Measurements from ENCODE around the gene MEGF11.

The MEGF11 gene

GRCh38 chr15:65862682-65863081 lies 390.9 kb downstream of the MEGF11 start:
- TF ChIP-seq EZH2 (IDR thresholded peaks at IDR 0.05; ENCODE audit: borderline replicate concordance, low read length): no peak
- TF ChIP-seq, protein P1, sequence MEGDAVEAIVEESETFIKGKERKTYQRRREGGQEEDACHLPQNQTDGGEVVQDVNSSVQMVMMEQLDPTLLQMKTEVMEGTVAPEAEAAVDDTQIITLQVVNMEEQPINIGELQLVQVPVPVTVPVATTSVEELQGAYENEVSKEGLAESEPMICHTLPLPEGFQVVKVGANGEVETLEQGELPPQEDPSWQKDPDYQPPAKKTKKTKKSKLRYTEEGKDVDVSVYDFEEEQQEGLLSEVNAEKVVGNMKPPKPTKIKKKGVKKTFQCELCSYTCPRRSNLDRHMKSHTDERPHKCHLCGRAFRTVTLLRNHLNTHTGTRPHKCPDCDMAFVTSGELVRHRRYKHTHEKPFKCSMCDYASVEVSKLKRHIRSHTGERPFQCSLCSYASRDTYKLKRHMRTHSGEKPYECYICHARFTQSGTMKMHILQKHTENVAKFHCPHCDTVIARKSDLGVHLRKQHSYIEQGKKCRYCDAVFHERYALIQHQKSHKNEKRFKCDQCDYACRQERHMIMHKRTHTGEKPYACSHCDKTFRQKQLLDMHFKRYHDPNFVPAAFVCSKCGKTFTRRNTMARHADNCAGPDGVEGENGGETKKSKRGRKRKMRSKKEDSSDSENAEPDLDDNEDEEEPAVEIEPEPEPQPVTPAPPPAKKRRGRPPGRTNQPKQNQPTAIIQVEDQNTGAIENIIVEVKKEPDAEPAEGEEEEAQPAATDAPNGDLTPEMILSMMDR (IDR thresholded peaks at IDR 0.05; ENCODE audit: low read length): peak; percentile 88
- Histone ChIP-seq H3K27me3 (ENCODE audit: insufficient read depth, low read length) (no peaks in the 10 kb centered on the region), H3K9me2 (ENCODE audit: low read depth, low read length) (no peaks in the 10 kb centered on the region), H3K4me2 (ENCODE audit: low read length) (peak overlapping the region; percentile 51), H2AFZ (ENCODE audit: low read length) (peak overlapping the region; percentile 22; the same call in 1 of the 2 replicates), H3K9ac (ENCODE audit: low read length) (no peak overlapping the region; the same call in 1 of the 2 replicates), H3K27ac (ENCODE audit: low read depth, low read length, poor library complexity, severe bottlenecking) (peak overlapping the region; percentile 35), H3K9me3 (ENCODE audit: low read length) (no peaks in the 10 kb centered on the region), H3K4me3 (ENCODE audit: low read depth, low read length, poor library complexity, severe bottlenecking) (peak overlapping the region; percentile 20), H3K4me1 (ENCODE audit: insufficient read depth, low read length, severe bottlenecking) (peaks cover 20% of the 10 kb centered on the region), H4K20me1 (ENCODE audit: insufficient read depth, low read length) (no peaks in the 10 kb centered on the region), H3F3A (ENCODE audit: insufficient read depth, low read length) (no peaks in the 10 kb centered on the region), H3K36me3 (ENCODE audit: insufficient read depth, low read length) (no peaks in the 10 kb centered on the region), H3K79me2 (ENCODE audit: insufficient read depth, low read length) (no peaks in the 10 kb centered on the region)

- TF ChIP-seq, protein P1 (IDR thresholded peaks at IDR 0.05; ENCODE audit: low read length): no peak
- TF ChIP-seq EZH2 (IDR thresholded peaks at IDR 0.05; ENCODE audit: borderline replicate concordance, low read length): no peak
- no peaks in the 10 kb centered on the region for H3K27me3 ChIP-seq (ENCODE audit: insufficient read depth, low read length)
- H3K4me2 ChIP-seq (ENCODE audit: low read length): no peak overlapping the region
- peak overlapping the region; percentile 26 for H3K27ac ChIP-seq (ENCODE audit: low read depth, low read length, poor library complexity, severe bottlenecking)
- no peaks in the 10 kb centered on the region for H3F3A ChIP-seq (ENCODE audit: insufficient read depth, low read length)
- H3K79me2 ChIP-seq (ENCODE audit: insufficient read depth, low read length): no peaks in the 10 kb centered on the region
- no peaks in the 10 kb centered on the region for H3K9me2 ChIP-seq (ENCODE audit: low read depth, low read length)
- H3K4me3 ChIP-seq (ENCODE audit: low read depth, low read length, poor library complexity, severe bottlenecking): no peak overlapping the region
- no peak overlapping the region for H3K9ac ChIP-seq (ENCODE audit: low read length)
- H3K9me3 ChIP-seq (ENCODE audit: low read length): no peaks in the 10 kb centered on the region
- H2AFZ ChIP-seq (ENCODE audit: low read length): no peak overlapping the region
- peaks cover 27% of the 10 kb centered on the region for H3K4me1 ChIP-seq (ENCODE audit: insufficient read depth, low read length, severe bottlenecking)
- H3K36me3 ChIP-seq (ENCODE audit: insufficient read depth, low read length): no peaks in the 10 kb centered on the region
- no peaks in the 10 kb centered on the region for H4K20me1 ChIP-seq (ENCODE audit: insufficient read depth, low read length)
Observed at GRCh38 chr15:65857718-65858402, 395.7 kb downstream of the MEGF11 start.

DNA sequence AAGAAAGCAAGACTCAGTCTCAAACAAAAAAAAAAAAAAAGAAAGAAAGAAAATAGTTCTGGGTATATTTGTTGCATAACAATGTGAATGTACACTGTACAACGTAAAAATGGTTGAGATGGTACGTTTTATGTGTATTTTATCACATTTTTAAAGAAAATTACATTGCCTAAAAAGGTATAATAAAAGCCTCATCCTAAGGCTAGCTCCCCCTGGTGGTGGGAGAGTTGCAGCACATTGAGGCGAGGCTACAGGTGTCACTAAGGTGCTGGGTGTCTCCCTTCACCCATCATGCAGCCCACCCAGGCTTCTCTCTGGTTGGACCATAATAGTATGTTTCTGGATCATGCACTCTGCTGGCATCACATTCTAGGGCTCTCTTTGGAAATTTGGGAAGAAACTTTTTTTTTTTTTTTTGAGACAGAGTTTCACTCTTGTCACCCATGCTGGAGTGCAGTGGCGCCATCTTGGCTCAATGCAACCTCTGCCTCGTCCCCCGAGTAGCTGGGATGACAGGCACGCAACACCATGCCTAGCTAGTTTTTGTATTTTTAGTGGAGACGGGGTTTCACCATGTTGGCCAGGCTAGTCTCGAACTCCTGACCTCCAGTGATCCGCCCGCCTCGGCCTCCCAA lies 396.6 kb downstream of the MEGF11 start:
- Histone ChIP-seq H3K9ac (ENCODE audit: low read length) (no peak overlapping the region), H2AFZ (ENCODE audit: low read length) (no peak overlapping the region)
- no peak for TF ChIP-seq EZH2 (IDR thresholded peaks at IDR 0.05; ENCODE audit: borderline replicate concordance, low read length)
- TF ChIP-seq, protein P1 (IDR thresholded peaks at IDR 0.05; ENCODE audit: low read length): peak; percentile 86

More for the DNA sequence above, 396.6 kb downstream of the MEGF11 start:
- no peak overlapping the region for H3K4me3 ChIP-seq (ENCODE audit: low read depth, low read length, poor library complexity, severe bottlenecking)
- no peaks in the 10 kb centered on the region for H3K36me3 ChIP-seq (ENCODE audit: insufficient read depth, low read length)
- no peaks in the 10 kb centered on the region for H3F3A ChIP-seq (ENCODE audit: insufficient read depth, low read length)
- H3K27me3 ChIP-seq (ENCODE audit: insufficient read depth, low read length): no peaks in the 10 kb centered on the region
- H4K20me1 ChIP-seq (ENCODE audit: insufficient read depth, low read length): no peaks in the 10 kb centered on the region
- H3K9me2 ChIP-seq (ENCODE audit: low read depth, low read length): no peaks in the 10 kb centered on the region
- no peak overlapping the region for H3K27ac ChIP-seq (ENCODE audit: low read depth, low read length, poor library complexity, severe bottlenecking)
- 0 out of 2 replicates have a peak overlapping the region, but pooled peaks have one; percentile 38 for H3K4me2 ChIP-seq (ENCODE audit: low read length)
- H3K79me2 ChIP-seq (ENCODE audit: insufficient read depth, low read length): no peaks in the 10 kb centered on the region
- no peaks in the 10 kb centered on the region for H3K9me3 ChIP-seq (ENCODE audit: low read length)
- H3K4me1 ChIP-seq (ENCODE audit: insufficient read depth, low read length, severe bottlenecking): peaks cover 21% of the 10 kb centered on the region
